Naive thymus-derived CD4-positive, alpha-beta T cell (primary cell): ENCODE data around the gene GTPBP4. TPM values are rescaled to one million over a fixed set of nuclear protein-coding genes. Genes with fewer than 3 reads are reported as not detected.
"Not testable (repeated sequence)": the region's sequence is repeated elsewhere in the genome, so short reads cannot be mapped to it uniquely, and the experiment has no call there.

ENCODE experiments used
- ATAC-seq: fragments of 150-1000 bp; cut with Tn5 transposase; 2 replicates; pipeline ENCODE4 v1.10.0; 2021; ENCODE audit warnings: mild to moderate bottlenecking, moderate library complexity
- CTCF ChIA-PET: fragments of 350-600 bp; sonication (Branson Sonifier 250); formaldehyde crosslinking; loops from one replicate; lab custom pipeline; 2021; ENCODE audit warnings: antibody characterized with exemption; lab: Charles Lee
- POLR2A ChIA-PET: fragments of 350-600 bp; sonication (Branson Sonifier 250); formaldehyde crosslinking; loops from one replicate; lab custom pipeline; 2021; ENCODE audit warnings: antibody characterized with exemption, inconsistent platforms; lab: Charles Lee
- DNase-seq, 9 donors: peaks; one replicate each; pipeline versions ENCODE4 v3.0.0 to v3.0.0-alpha.2; 2020 to 2022; ENCODE audit warnings: mixed read lengths in 1 of 9
- H3K27ac ChIP-seq: one replicate; pipeline ENCODE4 v1.7.0; 2013; ENCODE audit warnings: mild to moderate bottlenecking, low read depth, low read length, moderate library complexity
- H3K27me3 ChIP-seq, 2 donors: one replicate each; pipeline ENCODE4 v1.7.0; 2013; ENCODE audit warnings: low read length in 2 of 2, mild to moderate bottlenecking in 2 of 2, moderate library complexity in 2 of 2; ENCODE audit not compliant: control insufficient read depth in 2 of 2, insufficient read depth in 2 of 2
- H3K36me3 ChIP-seq, 3 experiments: 1 replicate in 2 of 3; 2 replicates in 1 of 3; pipeline ENCODE4 v1.7.0; 2013; ENCODE audit warnings: low read length in 3 of 3, mild to moderate bottlenecking in 3 of 3, moderate library complexity in 1 of 3; ENCODE audit not compliant: insufficient read depth in 3 of 3, control insufficient read depth in 2 of 3
- H3K4me1 ChIP-seq, 2 donors: one replicate each; pipeline ENCODE4 v1.7.0; 2013; ENCODE audit warnings: low read length in 2 of 2, mild to moderate bottlenecking in 2 of 2, moderate library complexity in 1 of 2; ENCODE audit not compliant: control insufficient read depth in 2 of 2, insufficient read depth in 2 of 2
- H3K4me3 ChIP-seq: 2 replicates; pipeline ENCODE4 v1.7.0; 2013; ENCODE audit warnings: mild to moderate bottlenecking, low read length
- H3K9me3 ChIP-seq, 3 experiments: 1 replicate in 2 of 3; 2 replicates in 1 of 3; pipeline ENCODE4 v1.7.0; 2013; ENCODE audit warnings: low read length in 3 of 3; ENCODE audit not compliant: control insufficient read depth in 2 of 3
- H3K27ac Mint-ChIP-seq, 9 donors: one replicate each; pipeline ENCODE4 v1.8.0; 2020 to 2022; ENCODE audit warnings: mixed read lengths in 9 of 9, mild to moderate bottlenecking in 8 of 9, moderate library complexity in 5 of 9, inconsistent platforms in 2 of 9
- H3K27me3 Mint-ChIP-seq, 5 donors: one replicate each; pipeline ENCODE4 v1.8.0; 2021 to 2022; ENCODE audit warnings: mixed read lengths in 5 of 5, mild to moderate bottlenecking in 1 of 5
- H3K36me3 Mint-ChIP-seq, 5 donors: one replicate each; pipeline ENCODE4 v1.8.0; 2020 to 2022; ENCODE audit warnings: mixed read lengths in 5 of 5, mild to moderate bottlenecking in 3 of 5, inconsistent platforms in 1 of 5
- H3K4me1 Mint-ChIP-seq, 7 donors: one replicate each; pipeline ENCODE4 v1.8.0; 2020 to 2022; ENCODE audit warnings: mixed read lengths in 7 of 7, mild to moderate bottlenecking in 3 of 7, inconsistent platforms in 1 of 7
- H3K4me3 Mint-ChIP-seq, 10 donors: one replicate each; pipeline ENCODE4 v1.8.0; 2020 to 2022; ENCODE audit warnings: mild to moderate bottlenecking in 10 of 10, mixed read lengths in 10 of 10, moderate library complexity in 6 of 10, inconsistent platforms in 2 of 10
- H3K9me3 Mint-ChIP-seq, 11 donors: one replicate each; pipeline ENCODE4 v1.8.0; 2020 to 2022; ENCODE audit warnings: mixed read lengths in 11 of 11, mild to moderate bottlenecking in 4 of 11, inconsistent platforms in 1 of 11, moderate library complexity in 1 of 11
- intact Hi-C, 2 donors: fragments of 100-400 bp; cut with micrococcal nuclease; formaldehyde crosslinking; loops; one replicate each; pipeline ENCODE4 v1.15.1; 2023
- polyA plus RNA-seq, 2 donors: library from polyadenylated mRNA; unstranded; fragments of 300-500 nt; fragmentation: Illumina TruSeq; gene quantifications; one replicate each; pipeline ENCODE4 v1.2.3, GENCODE V29; 2021
- total RNA-seq, 6 experiments: library from RNA in 5 of 6; stranded (reverse) in 5 of 6; gene quantifications; 1 replicate in 5 of 6; 2 replicates in 1 of 6; pipeline ENCODE4 v1.2.3 and lab custom pipeline; 2021 to 2026

Gene GTPBP4
- total and polyA plus RNA-seq, 7 experiments from 2014 or later, result 17.4 to 81.8 (median 42.2) TPM

DNA sequence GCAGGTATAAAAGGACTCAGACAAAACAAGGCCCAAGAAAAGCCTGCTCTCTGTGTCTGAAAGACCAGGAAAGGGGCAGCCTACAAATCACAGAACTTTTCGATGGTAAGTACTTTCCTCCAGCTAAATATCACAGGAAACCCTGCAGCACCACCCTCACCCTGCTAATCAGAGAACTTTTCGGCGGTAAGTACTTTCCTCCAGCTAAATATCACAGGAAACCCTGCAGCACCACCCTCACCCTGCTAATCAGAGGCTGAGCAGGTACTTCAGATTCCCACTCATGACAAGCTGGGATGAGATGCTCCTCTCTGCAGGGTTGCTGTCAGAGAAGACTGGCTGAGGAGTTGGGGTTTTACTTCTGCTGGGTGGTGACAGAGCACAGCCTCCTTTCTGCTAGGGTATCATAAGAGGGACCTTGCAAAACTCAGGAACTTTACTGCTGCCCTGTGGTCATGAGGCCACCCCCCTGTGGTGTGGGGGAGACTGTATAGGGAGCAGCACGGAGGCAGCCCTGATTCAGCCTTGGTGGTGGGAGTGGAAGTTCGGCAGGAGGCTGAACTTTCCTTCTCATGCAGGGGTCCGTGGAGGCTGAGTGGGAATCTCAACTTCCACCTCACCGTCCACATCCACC lies 75.1 kb downstream of the GTPBP4 start:
- Histone ChIP-seq H3K4me3 (peak overlapping the region; percentile 35), H3K27me3 (no peaks in the 10 kb centered on the region), H3K36me3 (no peaks in the 10 kb centered on the region), H3K4me1 (peaks cover 51 to 63% of the 10 kb centered on the region in 2 donors), H3K27ac (peak overlapping the region; percentile 73), H3K9me3 (no peaks in the 10 kb centered on the region)
- ChIA-PET POLR2A (interaction anchor here (0.6 to 1.4 kb wide), 7 partner anchors 10 to 75 kb away, joined by 3 to 8 read pairs (median 4); partner anchors contain the start of genes GTPBP4 and IDI1), CTCF (interaction anchor here (0.6 to 0.7 kb wide), 2 partner anchors 19 to 786 kb away, joined by 3 to 5 read pairs; no protein-coding TSS in a partner anchor)
- peaks cover 60 to 96% (median 90%) of the 10 kb centered on the region in 7 donors for H3K4me1 Mint-ChIP-seq
- no peaks in the 10 kb centered on the region for H3K9me3 Mint-ChIP-seq
- peaks cover 0 to 13% (median 3%) of the 10 kb centered on the region in 5 donors for H3K36me3 Mint-ChIP-seq
- H3K27me3 Mint-ChIP-seq, result no peaks in the 10 kb centered on the region
- peak; percentile 88 for ATAC-seq
- H3K27ac Mint-ChIP-seq, result peak overlapping the region; percentile 58 to 99 (median 90)
- peak in 7 of 9 donors; percentile 24 to 53 (median 50) for DNase-seq
- peak overlapping the region; percentile 62 to 81 (median 76) for H3K4me3 Mint-ChIP-seq
- intact Hi-C loops, result loop anchor here in 1 of 2 donors (2.0 kb wide), 1 partner anchor 15 kb away; the partner anchor contains the start of gene IDI1

- H3K4me1 ChIP-seq, result peaks cover 54 to 58% of the 10 kb centered on the region in 2 donors
- ChIA-PET CTCF (interaction anchor here (0.7 kb wide), 1 partner anchor 811 kb away, joined by 4 read pairs; no protein-coding TSS in a partner anchor), POLR2A (interaction anchor here (1.2 kb wide), 1 partner anchor 9 kb away, joined by 3 read pairs; no protein-coding TSS in a partner anchor)
- H3K27me3 Mint-ChIP-seq, result no peaks in the 10 kb centered on the region
- peak overlapping the region; percentile 73 for H3K27ac ChIP-seq
- H3K9me3 ChIP-seq, result no peaks in the 10 kb centered on the region
- H3K4me3 ChIP-seq, result no peak overlapping the region
- ATAC-seq (no peak), DNase-seq (no peak)
- no peaks in the 10 kb centered on the region for H3K9me3 Mint-ChIP-seq
- H3K4me1 Mint-ChIP-seq, result peaks cover 65 to 98% (median 93%) of the 10 kb centered on the region in 7 donors
- H3K4me3 Mint-ChIP-seq, result peak overlapping the region in 1 of 10 donors; percentile 80
- H3K36me3 ChIP-seq, result no peaks in the 10 kb centered on the region
- peaks cover 0 to 13% (median 3%) of the 10 kb centered on the region in 5 donors for H3K36me3 Mint-ChIP-seq
- peak overlapping the region in 8 of 9 donors; percentile 77 to 99 (median 90) for H3K27ac Mint-ChIP-seq
- no peaks in the 10 kb centered on the region for H3K27me3 ChIP-seq
- intact Hi-C loops, result no loop called here
These were observed 76.7 kb downstream of the GTPBP4 start for GRCh38 chr10:1064964-1065247.

DNA sequence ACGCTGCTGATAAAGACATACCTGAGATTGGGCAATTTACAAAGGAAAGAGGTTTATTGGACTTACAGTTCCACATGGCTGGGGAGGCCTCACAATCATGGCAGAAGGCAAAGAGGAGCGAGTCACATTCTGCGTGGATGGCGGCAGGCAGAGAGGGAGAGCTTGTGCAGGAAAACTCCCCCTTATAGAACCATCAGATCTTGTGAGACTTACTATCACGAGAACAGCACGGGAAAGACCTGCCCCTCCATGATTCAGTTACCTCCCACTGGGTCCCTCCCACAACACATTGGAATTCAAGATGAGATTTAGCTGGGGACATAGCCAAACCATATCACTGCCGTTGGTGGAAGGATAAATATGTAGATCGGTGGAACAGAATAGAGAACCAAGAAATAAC lies 78.5 kb downstream of the GTPBP4 start:
- H3K4me3 Mint-ChIP-seq, H3K4me3 ChIP-seq, H3K27me3 Mint-ChIP-seq, H3K36me3 ChIP-seq, H3K27me3 ChIP-seq, H3K9me3 ChIP-seq, H3K27ac ChIP-seq, intact Hi-C loops, H3K9me3 Mint-ChIP-seq, CTCF ChIA-PET, ATAC-seq, DNase-seq: not testable (repeated sequence)
- POLR2A ChIA-PET, result interaction anchor here (0.5 kb wide), 1 partner anchor 304 kb away, joined by 4 read pairs; no protein-coding TSS in a partner anchor
- peak overlapping the region in 7 of 9 donors; percentile 9 to 99 (median 75) for H3K27ac Mint-ChIP-seq
- H3K36me3 Mint-ChIP-seq, result peaks cover 0 to 13% (median 3%) of the 10 kb centered on the region in 5 donors
- peaks cover 51 to 89% (median 84%) of the 10 kb centered on the region in 7 donors for H3K4me1 Mint-ChIP-seq
- peaks cover 35 to 42% of the 10 kb centered on the region in 2 donors for H3K4me1 ChIP-seq

- H3K27me3 ChIP-seq, result no peaks in the 10 kb centered on the region
- peak overlapping the region in 1 of 10 donors; percentile 60 for H3K4me3 Mint-ChIP-seq
- ATAC-seq (no peak), DNase-seq (no peak)
- no peak overlapping the region for H3K27ac ChIP-seq
- no peaks in the 10 kb centered on the region for H3K9me3 Mint-ChIP-seq
- H3K27me3 Mint-ChIP-seq, result no peaks in the 10 kb centered on the region
- H3K9me3 ChIP-seq, result no peaks in the 10 kb centered on the region
- ChIA-PET POLR2A (interaction anchor here (0.7 to 2.5 kb wide), 2 partner anchors 20 to 584 kb away, joined by 3 to 10 read pairs; partner anchors contain the start of gene IDI1), CTCF (interaction anchor here (0.8 kb wide), 1 partner anchor 9 kb away, joined by 3 read pairs; no protein-coding TSS in a partner anchor)
- peaks cover 0 to 12% (median 6%) of the 10 kb centered on the region in 5 donors for H3K36me3 Mint-ChIP-seq
- H3K36me3 ChIP-seq, result peaks cover 0 to 13% (median 0%) of the 10 kb centered on the region in 3 experiments
- peak overlapping the region in 3 of 9 donors; percentile 5 to 75 (median 32) for H3K27ac Mint-ChIP-seq
- intact Hi-C loops, result no loop called here
- H3K4me1 ChIP-seq, result peaks cover 16 to 26% of the 10 kb centered on the region in 2 donors
- no peak overlapping the region for H3K4me3 ChIP-seq
- peaks cover 34 to 70% (median 65%) of the 10 kb centered on the region in 7 donors for H3K4me1 Mint-ChIP-seq
These were observed 80.4 kb downstream of the GTPBP4 start for GRCh38 chr10:1068380-1069361.

Other genes starting within 250 kb of the GTPBP4 start
- 100 to 1,000 TPM in 2 of 5 experiments, 10 to 100 TPM in 3; 65.2 to 114 (median 96.9) TPM for gene LARP4B, start 56.7 kb upstream of the GTPBP4 start, total RNA-seq
- gene LARP4B, start 56.7 kb upstream of the GTPBP4 start, polyA plus RNA-seq, result 10 to 100 TPM; 31.9 to 39.8 TPM
- not detected for gene IDI2, start 37.4 kb downstream of the GTPBP4 start, total RNA-seq
- not detected for gene IDI2, start 37.4 kb downstream of the GTPBP4 start, polyA plus RNA-seq
- gene IDI1, start 60.7 kb downstream of the GTPBP4 start, total RNA-seq, result 100 to 1,000 TPM in 2 of 5 experiments, 10 to 100 TPM in 3; 23.4 to 159 (median 44.9) TPM
- gene IDI1, start 60.7 kb downstream of the GTPBP4 start, polyA plus RNA-seq, result 10 to 100 TPM; 26.8 to 34.6 TPM
- 10 to 100 TPM; 30.3 to 52.6 (median 43.4) TPM for gene WDR37, start 68.0 kb downstream of the GTPBP4 start, total RNA-seq
- 10 to 100 TPM; 16.9 to 28.1 TPM for gene WDR37, start 68.0 kb downstream of the GTPBP4 start, polyA plus RNA-seq